GM19463 (cell line): ENCODE measurements around the gene HELZ2.

Experiments
- ATAC-seq: cut with Tn5 transposase; IDR thresholded peaks from one replicate; pipeline ENCODE4 v1.9.1; 2021; ENCODE audit warnings: mild to moderate bottlenecking, moderate library complexity; ENCODE audit not compliant: unreplicated experiment

HELZ2 gene

DNA sequence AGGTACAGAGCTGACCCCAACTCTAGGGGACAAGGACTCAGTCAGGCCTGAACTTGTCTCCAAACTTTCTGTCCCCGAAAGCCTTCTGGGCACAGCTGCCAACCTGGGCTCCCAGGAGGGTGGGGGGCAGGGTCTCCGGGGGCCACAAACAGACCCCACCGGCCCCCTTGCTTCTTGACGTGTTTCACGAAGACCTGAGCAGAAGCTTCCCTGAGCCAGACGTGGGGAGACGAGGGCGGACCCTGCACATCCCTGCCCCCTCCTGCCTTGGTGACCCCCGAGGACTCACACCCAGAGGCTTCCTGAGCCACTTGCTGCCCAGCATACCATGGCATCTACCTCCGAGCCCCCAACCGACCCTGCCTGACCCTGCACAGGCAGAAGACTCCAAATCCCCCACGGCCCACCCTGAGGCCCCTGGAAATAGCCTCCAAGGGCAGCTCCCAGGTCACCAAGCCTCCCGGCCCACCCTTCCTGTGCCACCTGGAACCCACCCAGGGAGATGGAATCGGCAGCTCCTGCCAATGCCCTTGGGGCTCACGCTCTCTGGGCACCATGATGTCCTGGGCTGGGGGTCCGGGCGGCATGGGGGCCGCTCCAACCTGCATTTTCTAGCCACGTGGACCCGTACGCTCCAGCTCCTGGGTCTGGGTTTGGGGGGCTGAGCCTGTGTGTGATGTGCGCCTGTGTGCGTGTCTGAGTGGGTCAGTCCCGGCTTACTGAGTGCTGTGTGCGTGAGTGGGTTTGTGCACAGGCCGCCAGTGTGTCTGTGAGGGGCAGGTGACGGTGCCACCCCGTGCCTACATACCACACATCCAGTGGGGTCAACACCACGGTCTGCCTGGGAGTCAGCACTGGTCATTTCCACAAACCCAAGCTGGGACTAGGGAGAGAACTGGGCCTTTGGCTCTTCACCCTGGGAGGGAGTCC, 34.3 kb downstream of the HELZ2 start:
- ATAC-seq, result no peak

DNA sequence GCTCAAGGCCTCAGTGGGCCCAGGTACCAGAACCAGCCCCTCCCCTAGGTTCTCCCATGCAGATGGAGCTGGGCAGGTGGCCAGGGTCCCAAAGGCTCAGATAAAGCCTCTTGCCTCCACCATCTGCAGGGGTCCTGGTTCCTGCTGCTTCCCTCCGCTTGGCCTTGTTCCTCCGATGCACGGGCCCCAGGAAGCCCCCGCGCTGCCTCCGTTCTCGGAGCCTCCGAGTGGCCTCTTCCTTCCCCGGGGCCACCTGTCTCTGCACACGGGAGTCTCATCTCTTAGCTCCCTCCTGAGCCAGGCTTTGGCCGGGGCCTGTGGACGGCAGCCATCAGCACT, 35.0 kb downstream of the HELZ2 start:
- ATAC-seq, result no peak

DNA sequence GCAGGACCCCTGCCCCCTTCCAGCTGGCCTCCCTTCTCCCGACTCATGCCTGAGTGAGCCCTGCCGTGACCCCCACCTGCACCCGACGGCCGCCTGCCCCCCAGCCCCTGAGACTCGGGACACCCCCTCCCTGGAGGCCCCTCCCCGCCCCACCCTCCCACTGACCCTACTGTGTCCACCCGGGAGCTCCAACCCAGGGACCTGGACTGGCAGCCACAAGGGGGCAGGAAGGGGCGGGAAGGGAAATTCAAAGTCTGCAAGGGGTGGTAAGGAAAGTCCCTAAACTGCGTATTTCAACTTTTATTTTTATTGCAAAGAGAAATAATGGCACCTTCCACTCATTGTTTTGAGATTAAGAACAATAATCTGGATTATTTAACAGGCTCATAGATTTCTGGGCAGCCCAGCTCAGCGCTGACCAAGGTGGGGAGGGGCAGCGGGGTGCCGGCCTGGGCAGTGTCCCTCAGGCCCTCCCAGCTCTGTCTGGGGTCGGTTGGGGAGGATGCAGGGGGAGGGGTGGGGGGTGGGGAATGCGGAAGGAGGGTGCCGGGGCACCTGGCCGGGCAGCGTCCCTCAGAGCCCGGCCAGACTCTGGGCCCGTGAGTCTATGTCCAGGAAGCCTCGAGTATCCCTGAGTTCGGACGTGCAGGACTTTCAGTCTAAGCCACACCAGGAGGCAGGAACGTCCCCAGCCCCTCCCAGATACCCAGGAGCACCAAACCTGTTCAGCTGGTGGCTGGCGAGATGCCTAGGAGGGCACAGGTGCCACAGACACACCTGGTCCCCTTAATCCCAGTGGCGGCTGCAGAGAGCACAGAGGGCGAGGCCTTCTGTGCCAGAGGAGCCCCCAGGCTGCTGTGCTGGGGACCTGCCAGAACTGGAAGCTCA, 35.6 kb downstream of the HELZ2 start:
- ATAC-seq, result no peak

DNA sequence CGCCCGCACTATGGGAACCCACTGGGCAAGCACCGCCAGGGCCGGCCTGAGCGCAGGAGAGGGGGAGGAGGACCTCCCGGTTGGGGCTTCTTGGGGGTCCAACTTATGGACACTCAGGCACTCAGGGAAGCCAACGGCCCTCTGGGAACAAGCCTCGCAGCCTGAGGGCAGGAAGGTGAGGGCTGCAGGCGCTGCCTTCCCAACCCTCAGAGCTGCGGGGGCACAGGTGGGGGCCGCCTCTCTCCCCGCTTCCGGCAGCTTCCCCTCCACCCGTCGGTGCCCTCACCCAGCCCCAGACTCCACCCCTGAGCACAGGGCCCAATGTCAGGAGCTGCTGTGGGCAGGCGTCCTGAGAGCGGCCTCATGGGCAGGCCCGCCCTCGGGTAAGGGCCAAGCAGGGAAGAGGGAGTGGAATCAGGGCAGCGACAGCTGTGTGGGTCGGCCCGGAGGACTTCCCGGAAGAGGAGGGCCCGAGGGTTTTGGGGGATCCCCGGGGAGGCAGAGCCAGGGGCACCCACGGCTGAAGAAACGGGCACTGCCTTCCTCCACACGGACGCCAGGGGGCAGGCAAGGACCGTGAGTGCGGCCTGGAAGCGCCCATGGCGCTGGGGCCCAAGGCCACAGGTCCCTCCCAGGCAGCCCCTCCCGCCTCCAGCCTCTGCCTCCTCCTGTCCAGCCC, 36.4 kb downstream of the HELZ2 start:
- ATAC-seq, result peak; percentile 89

DNA sequence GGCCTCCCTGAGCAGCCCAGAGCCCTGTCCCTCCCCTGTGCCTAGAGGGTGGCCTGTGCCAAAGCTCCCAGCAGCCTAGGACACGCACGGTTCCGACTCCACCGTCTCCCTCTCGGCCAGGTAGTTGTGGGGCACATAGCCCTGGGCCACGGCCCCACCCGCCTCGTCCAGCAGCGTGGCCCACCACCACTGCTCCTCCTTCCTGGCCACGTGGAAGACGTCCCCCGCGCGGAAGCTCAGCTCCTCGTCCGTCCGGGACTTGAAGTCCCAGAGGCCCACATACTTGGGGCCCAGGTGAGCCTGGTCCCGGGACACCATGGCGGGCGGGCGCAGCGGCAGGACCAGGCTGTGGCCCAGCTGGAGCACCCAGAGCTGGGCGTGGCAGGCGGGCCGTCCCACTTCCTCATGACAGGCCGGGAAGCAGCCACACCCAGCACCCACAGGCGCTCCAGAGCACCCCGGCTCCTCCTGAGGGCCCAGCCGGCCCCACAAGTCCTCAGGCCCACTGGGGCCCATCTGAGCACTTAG, 37.0 kb downstream of the HELZ2 start, which contains the start of gene PTK6:
TSS of gene PTK6 (minus strand) at position 380 of the 528 bp plus-strand sequence. CDS start at position 318, 62 bp downstream.
- peak; percentile 24 for ATAC-seq

DNA sequence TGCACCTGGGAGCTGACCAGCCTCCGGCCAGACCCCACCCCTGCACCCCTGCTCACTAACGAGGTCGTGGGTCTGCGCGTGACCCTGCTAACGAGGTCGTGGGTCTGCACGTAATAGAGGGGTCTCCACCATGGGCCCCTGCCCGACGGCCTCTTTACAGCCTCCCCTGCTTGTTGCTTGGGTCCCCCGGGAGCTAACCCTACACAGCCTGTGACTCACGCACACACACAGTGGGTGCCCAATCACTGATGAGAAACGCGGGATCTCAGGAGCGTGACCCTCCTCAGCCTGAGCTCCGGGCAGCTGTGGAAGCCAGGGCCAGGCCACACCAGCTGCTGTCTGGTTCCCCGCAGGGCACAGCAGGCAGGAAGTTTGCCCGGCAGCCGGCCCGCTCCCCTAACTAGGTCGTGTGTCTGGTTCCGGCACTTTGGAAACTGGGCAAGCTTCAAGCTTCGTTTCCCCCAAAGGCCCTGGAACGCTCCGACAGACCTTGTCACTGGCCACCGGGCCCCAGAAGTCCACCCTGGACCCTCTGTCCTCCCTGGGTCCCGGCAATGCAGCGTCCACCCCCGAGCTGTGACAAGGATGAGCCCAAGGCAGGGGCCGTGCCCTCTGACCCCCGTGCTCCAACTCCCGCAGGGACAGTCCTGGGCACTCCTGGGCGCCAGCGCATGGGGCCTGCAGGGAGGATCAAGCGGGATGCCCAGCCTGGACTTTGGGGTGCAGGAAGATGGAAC, 37.6 kb downstream of the HELZ2 start:
- ATAC-seq, result no peak

DNA sequence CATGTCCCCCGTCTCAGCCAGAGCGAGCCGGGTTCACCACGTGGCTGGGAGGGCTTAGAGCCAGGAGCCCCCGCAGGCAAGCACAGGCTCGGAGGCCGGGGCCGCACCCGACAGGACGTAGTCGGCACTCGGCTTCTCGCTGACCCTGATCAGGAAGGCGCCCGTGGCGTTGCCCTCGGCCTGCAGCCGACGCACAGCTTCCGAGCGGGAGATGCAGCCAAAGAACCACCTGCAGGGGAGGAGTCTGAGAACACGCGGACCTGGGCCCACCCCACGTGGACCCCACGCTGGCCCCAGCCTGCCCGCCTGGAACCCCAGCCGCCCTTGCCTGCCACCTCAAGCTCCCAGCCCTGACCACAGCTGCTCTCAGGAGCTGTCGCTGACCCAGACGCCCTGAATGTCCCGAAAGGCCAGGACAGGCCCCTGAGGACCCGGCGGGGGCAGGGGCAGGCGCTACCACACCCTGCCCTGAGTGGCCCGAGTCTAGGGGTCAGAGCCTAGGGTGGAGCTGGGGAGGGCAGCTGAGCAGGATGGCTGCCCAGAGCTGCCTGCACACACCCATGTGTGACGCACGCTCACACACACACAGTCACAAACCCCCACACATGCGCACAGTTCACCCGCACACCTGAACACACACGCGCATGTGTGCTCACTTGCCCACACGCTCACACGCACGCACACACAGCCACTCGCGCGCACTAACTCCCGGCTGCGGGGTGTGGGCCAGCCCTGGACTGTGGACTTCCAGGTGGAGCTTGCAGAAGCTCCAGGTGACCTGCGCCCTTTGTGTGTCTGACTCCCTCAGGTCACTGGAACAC, 39.0 kb downstream of the HELZ2 start:
- ATAC-seq, result no peak

DNA sequence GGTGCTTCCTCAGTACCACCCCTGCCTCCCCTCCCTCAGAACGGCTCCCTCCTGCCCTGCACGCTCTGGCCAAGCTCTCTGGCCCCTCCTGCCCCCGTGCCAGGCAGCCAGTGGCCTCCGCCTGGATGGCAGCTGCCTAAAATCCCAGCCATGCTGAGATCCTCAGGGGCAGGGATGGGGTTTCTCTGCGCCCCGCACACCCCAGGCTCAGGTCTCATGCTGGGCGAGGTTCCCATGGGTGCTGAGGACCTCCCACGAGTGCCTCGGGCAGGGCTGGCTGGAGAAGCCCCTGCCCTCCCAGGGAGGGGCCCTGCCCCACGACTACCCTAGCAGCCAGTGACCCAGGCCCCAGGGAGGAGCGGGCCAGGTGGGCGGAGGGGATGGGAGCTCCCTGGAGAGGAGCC, 39.6 kb downstream of the HELZ2 start:
- ATAC-seq, result no peak

DNA sequence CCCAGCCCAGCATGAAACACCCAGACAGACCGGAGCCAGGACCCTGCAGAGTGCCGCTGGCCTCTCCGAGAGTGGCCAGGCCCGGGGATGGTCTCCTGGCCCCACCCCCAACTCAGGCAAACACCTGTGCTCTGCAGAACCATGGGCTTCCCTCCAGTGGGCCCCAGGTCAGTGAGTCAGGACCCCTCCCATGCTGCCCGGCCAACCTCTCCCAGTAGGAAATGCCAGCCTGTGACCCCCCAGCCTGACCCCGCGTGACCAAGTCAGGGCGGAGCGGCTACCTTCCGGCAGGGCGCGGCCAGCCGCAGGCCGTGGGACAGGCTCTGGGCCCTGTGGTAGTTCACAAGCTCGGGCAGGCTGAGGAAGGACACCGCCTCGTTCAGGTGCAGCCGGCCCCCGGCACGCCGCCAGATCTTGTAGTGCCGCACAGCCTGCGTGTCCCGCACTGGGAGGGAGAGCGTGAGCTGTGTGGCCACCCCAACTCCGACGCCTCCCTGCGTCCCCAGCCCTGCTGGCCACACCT, 40.1 kb downstream of the HELZ2 start:
- no peak for ATAC-seq

DNA sequence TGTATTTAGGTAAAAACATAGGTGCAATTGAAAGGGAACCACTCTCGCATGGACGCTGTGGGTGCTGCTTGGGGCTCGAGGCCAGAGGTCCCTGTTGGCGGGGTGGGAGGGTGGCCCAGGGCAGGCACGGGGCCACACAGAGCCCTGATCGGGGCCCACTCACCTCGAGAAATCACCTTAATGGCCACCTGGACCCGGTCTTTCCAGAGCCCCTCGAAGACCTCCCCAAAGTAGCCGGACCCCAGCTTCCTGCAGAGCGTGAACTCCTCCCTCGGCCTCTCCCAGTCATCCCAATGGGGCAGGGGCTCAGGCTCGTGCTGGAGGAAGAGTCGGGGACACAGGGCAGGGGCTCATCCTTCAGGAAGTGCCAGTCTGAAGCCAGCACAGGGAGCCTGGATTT, 40.7 kb downstream of the HELZ2 start:
- ATAC-seq, result no peak

DNA sequence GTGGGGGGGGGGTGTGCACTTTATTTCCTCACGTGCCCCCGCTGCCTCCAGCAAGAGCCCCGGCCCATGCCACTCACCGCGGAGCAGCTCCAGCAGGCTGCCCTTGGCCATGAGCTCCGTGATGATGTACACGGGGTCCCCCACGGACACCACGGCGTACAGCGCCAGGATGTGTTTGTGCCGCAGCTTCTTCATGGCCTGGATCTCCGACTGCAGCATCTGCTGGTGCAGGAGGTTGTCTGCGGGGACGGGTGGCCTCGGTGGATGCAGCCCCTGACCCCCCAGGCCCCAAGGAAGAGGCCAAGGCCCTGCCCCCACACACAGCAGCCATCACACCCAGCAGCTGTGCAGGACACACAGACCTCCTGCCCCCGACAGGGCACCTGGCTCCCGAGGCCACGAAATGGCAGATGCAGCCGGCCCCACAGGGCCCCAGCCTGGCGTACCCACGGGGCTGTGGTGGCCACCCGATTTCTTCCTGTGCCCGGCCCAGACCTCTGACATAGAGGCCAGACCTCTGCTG, 41.5 kb downstream of the HELZ2 start:
- no peak for ATAC-seq

DNA sequence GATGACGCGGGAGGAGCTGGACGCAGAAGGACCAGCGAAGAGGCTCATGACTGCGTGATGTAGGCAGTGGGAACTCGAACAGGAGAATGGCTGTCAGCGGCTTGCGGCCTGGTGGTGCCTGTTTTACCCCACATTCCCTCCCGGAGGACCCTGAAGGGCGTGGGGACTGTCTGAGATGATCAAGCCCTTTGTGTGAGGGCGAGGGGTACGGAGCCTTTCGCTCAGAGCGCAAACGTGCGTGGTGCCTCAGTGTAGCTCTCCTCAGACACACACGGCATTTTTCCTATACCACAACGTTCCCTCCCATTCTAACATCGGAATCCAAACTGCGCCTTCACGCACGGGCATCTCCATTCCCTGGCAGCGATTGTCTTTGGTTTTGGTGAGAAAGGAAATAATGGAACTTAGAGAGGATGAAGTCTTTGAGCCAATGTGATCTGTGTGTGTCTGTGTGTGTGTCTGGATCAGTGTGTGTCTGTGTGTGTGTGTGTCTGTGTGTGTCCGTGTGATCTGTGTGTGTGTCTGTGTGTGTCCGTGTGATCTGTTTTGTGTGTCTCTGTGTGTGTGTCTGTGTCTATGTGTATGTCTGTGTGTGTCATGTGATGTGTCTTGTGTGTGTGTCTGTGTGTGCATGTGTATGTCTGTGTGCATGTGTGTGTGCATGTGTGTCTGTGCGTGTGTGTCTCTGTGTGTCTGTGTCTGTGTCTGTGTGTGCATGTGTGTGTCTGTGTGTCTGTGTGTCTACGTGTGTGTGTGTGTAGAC, 42.2 kb downstream of the HELZ2 start:
- ATAC-seq, result no peak

DNA sequence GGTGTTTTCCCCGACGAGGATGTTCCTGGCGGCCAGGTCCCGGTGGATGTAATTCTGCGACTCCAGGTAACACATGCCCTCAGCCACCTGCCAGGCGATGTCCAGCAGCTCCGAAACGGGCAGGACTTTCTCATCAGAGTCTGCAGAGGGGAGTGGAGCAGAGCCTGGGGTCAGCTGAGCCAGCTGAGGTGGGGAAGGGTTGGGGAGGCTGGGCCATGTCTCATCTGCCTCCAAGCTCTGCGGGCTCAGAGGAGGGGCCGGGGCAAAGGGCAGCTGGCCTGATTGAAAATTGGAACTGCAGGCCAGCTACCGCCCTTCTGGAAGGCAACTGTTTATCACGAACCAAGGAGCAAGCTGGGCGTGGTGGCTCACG, 43.3 kb downstream of the HELZ2 start:
- ATAC-seq, result no peak

DNA sequence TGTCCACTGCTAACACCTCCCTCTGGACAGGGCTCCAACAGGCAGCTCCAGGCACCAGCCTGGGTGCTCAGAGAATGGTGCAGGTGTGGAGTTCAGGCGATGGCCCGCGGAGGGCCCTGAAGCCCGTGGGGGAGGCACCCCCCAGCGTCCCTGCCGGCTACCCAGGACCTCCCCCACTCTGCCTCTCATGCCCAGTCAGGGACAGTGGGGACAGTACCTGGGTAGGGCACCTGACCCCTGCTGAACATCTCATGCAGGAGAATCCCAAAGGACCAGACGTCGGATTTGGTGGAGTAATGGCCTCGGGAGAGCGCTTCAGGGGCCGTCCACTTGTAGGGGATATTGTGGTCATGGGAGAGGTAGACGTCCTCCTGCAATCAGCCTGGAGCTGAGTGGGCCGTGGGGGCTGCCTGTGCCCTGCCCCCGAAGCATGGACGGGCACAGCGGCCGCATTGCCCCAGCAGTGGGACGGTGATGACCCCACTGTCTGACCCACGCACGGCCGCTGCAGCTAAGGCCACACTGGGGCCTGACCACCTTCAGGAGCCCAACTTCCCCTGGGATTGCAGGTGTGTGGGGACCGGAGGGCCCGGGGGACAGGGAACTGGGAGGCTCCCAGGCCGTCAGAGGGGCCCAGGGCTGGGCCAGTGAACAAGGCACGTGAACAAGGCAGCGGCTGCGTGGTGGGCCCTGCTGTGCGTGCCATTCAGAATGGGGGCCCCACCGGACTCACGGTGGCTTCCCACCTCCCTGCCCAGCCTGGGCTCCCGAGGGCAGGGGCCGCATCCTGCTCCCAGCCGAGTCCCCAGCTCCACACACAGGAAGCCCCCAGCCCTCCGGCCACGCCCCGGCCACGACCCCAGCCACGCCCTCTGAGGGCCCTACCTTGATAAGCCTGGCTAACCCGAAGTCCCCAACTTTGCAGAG, 43.9 kb downstream of the HELZ2 start:
- no peak for ATAC-seq

DNA sequence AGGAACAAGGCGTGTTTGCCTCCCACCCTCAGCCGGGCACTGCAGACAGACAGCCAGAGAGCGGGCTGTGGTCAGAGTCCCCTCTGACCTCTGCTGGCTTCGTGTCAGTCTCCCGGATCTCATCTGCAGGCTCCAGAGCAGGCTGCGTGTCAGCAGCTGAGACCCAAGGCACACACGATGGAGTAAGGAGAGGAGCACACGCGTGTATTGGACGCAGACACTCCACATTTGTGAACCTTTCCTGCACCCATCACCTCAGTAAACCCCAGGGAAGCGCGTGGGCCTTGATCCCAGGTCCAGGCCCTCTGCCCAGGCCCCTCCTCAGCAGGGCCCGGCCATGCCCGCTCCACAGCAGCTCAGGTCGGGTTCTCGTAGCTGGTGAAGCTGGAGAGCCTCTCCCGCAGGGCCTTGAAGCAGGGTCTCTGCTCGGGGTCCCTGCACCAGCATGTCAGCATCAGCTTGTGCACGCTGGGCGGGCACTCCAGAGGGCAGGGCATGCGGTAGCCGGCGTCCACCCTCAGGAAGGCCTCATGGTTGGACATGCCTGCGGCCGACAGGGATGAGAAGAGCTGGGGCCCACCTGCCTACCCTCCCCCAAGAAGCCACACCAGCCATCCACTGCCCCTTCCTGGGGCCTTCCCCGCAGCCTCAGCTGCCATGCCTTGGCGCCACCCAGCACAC, 44.7 kb downstream of the HELZ2 start:
- ATAC-seq, result no peak

DNA sequence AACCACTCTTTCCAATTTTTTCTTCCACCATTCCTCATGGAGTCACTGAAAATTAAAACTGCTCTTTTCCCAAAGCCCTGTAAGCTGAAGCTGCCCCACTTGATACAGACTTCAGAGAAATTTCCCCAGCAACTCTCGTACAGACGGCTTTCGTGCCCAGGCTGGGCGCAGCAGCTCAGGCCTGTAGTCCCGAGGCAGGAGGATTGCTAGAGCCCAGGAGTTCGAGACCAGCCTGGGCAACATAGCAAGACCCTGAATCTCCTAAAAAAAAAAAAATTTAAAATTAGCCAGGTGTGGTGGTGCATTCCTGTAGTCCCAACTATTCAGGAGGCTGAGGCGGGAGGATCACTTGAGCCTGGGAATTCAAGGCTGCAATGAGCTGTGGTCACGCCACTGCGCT, 46.9 kb downstream of the HELZ2 start:
- ATAC-seq, result no peak

DNA sequence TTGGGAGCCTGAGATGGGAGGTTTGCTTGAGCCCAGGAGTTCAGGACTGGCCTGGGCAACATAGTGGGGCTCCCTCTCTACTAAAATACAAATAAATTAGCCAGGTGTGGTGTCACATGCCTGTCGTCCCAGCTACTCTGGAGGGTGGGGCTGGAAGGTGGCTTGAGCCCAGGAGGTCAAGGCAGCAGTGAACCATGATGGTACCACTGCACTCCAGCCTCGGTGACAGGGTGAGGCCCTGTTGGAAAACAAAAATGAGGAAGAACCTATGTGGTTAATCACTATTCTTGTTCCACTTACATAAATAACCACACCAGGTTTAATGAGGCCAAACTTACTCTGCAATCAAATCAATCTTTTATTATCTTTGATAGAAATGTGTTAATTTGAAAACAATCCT, 48.1 kb downstream of the HELZ2 start:
- no peak for ATAC-seq
